HepG2 (cell line): ENCODE results near the gene OSER1. TPM values are rescaled to one million over a fixed set of nuclear protein-coding genes. Genes with fewer than 3 reads are reported as not detected.

Experiments used
- CEBPZ ChIP-seq: IDR thresholded peaks from 2 replicates; pipeline ENCODE4 v1.6.1; 2012; ENCODE audit warnings: low read length, improper control_type of control experiment
- E2F5 ChIP-seq: sonication (generic); formaldehyde crosslinking; conservative IDR thresholded peaks from 2 replicates; pipeline ENCODE4 v1.4.0; 2020; ENCODE audit warnings: missing genetic modification reagents
- GTF2F1 ChIP-seq: fragments of 150-350 bp; IDR thresholded peaks from 2 replicates; pipeline ENCODE4 v1.6.1; 2014; ENCODE audit warnings: low read length
- KAT2B ChIP-seq: fragments of 150-350 bp; IDR thresholded peaks from 2 replicates; pipeline ENCODE4 v1.6.1; 2014; ENCODE audit warnings: low read depth, low read length, borderline replicate concordance
- RERE ChIP-seq: IDR thresholded peaks from 2 replicates; pipeline ENCODE4 v1.6.1; 2016; ENCODE audit warnings: low read depth, missing genetic modification reagents, missing compliant biosample characterization
- SP5 ChIP-seq: IDR thresholded peaks from 2 replicates; pipeline ENCODE4 v1.6.1; 2016; ENCODE audit warnings: low read depth, borderline replicate concordance
- SRY ChIP-seq: sonication (generic); formaldehyde crosslinking; IDR thresholded peaks from 2 replicates; pipeline ENCODE4 v1.8.0; 2022; ENCODE audit warnings: mild to moderate bottlenecking, missing genetic modification reagents
- TCF7L2 ChIP-seq: IDR thresholded peaks from 2 replicates; pipeline ENCODE4 v1.6.1; 2011; ENCODE audit warnings: mild to moderate bottlenecking, low read depth, low read length, moderate library complexity
- ZFP91 ChIP-seq: sonication (generic); formaldehyde crosslinking; IDR thresholded peaks from 2 replicates; pipeline ENCODE4 v1.9.0; 2022; ENCODE audit warnings: missing genetic modification reagents, mild to moderate bottlenecking, borderline replicate concordance
- ZNF180 ChIP-seq: sonication (generic); formaldehyde crosslinking; IDR thresholded peaks from 2 replicates; pipeline ENCODE4 v1.4.0; 2020; ENCODE audit warnings: low read depth, missing genetic modification reagents, borderline replicate concordance
- ZNF280D ChIP-seq: sonication (generic); formaldehyde crosslinking; IDR thresholded peaks from 2 replicates; pipeline ENCODE4 v1.5.1; 2020; ENCODE audit warnings: mild to moderate bottlenecking, missing genetic modification reagents
- ZNF678 ChIP-seq: sonication (generic); formaldehyde crosslinking; IDR thresholded peaks from 2 replicates; pipeline ENCODE4 v1.4.0; 2020; ENCODE audit warnings: mild to moderate bottlenecking, missing genetic modification reagents
- ZNF788 ChIP-seq: sonication (generic); formaldehyde crosslinking; IDR thresholded peaks from 2 replicates; pipeline ENCODE4 v1.5.0; 2020; ENCODE audit warnings: mild to moderate bottlenecking, missing genetic modification reagents, borderline replicate concordance
- polyA plus RNA-seq, 8 experiments: library from polyadenylated mRNA; depleted of rRNA in 3 of 8; stranded (reverse) in 7 of 8; unstranded in 1 of 8; fragments of >200 nt; fragmentation: Illumina TruSeq in 4 of 8; extraction: Trizol in 4 of 8; gene quantifications; 2 replicates each; pipeline versions ENCODE4 v1.2.1 to v1.2.3, GENCODE V29; 2011 to 2016; ENCODE audit warnings: low read depth in 4 of 8, missing spikeins in 1 of 8, mixed read lengths in 1 of 8; ENCODE audit not compliant: insufficient read depth in 1 of 8
- total RNA-seq, 5 experiments: library from RNA; depleted of rRNA; stranded (reverse); fragments of >200 nt; fragmentation: Illumina TruSeq; extraction: Trizol; gene quantifications; 2 replicates each; pipeline ENCODE4 v1.2.3, GENCODE V29; 2016; ENCODE audit warnings: low read depth in 1 of 5

The OSER1 gene
- total and polyA plus RNA-seq, 2 of the 13 experiments (the other 11 are each of a cell fraction or from before 2014, with no cell fraction given), result 71.2 to 71.5 TPM

- TF ChIP-seq SP5 (CRISPR knock-in tag) (peak; percentile 65; the same call in 1 of the 2 replicates), GTF2F1 (no peak), RERE (CRISPR knock-in tag) (no peak), CEBPZ (no peak), ZNF180 (peak; percentile 85; the same call in 1 of the 2 replicates), KAT2B (no peak), E2F5 (CRISPR knock-in tag) (0 out of 2 replicates have a peak, but pooled peaks have one; percentile 62), ZNF280D (CRISPR knock-in tag) (peak; percentile 75; the same call in 1 of the 2 replicates), ZNF788 (CRISPR knock-in tag) (peak; percentile 83; the same call in 1 of the 2 replicates), ZFP91 (CRISPR knock-in tag) (peak; percentile 91), TCF7L2 (no peak), SRY (peak; percentile 100), ZNF678 (CRISPR knock-in tag) (peak; percentile 99)
Observed at GRCh38 chr20:44247586-44248409, 37.2 kb upstream of the OSER1 start (continued).
